Fibroblast of villous mesenchyme (primary cell): ENCODE results near the gene GLB1L2. TPM values are rescaled to one million over a fixed set of nuclear protein-coding genes. Genes with fewer than 3 reads are reported as not detected.
"Not testable (repeated sequence)": the region's sequence is repeated elsewhere in the genome, so short reads cannot be mapped to it uniquely, and the experiment has no call there.

Experiments used
- DNase-seq: peaks from one replicate; pipeline ENCODE4 v3.0.0-alpha.2; 2010; ENCODE audit warnings: low read depth
- H3K4me3 ChIP-seq: 2 replicates; pipeline ENCODE4 v1.5.1; 2011; ENCODE audit warnings: low read depth, mild to moderate bottlenecking, low read length
- CTCF ChIP-seq: IDR thresholded peaks from 2 replicates; pipeline ENCODE4 v1.5.1; 2012; ENCODE audit warnings: low read depth, mild to moderate bottlenecking, low read length; ENCODE audit not compliant: insufficient read depth
- total RNA-seq: library from RNA; depleted of rRNA; stranded (reverse); fragments of >200 nt; gene quantifications from 2 replicates; pipeline ENCODE4 v1.2.3, GENCODE V29; 2012

Gene GLB1L2
- total RNA-seq, 1 donor = not detected

GRCh38 chr11:134312223-134312622, 19.6 kb upstream of the GLB1L2 start:
- no peak for TF ChIP-seq CTCF
- no peak for DNase-seq
- no peak overlapping the region for H3K4me3 ChIP-seq

GRCh38 chr11:134312807-134313206, 19.0 kb upstream of the GLB1L2 start:
- TF ChIP-seq CTCF = no peak
- no peak for DNase-seq
- no peak overlapping the region for H3K4me3 ChIP-seq

- no peak overlapping the region for H3K4me3 ChIP-seq
- TF ChIP-seq CTCF = no peak
- no peak for DNase-seq
Measured at GRCh38 chr11:134313379-134313778, 18.4 kb upstream of the GLB1L2 start.

- DNase-seq = no peak
- no peak for TF ChIP-seq CTCF
Measured at GRCh38 chr11:134313821-134314607, 17.8 kb upstream of the GLB1L2 start.

GRCh38 chr11:134317103-134317502, 14.7 kb upstream of the GLB1L2 start:
- H3K4me3 ChIP-seq = no peak overlapping the region
- TF ChIP-seq CTCF = no peak
- DNase-seq = no peak

More at GRCh38 chr11:134313821-134314607, 17.8 kb upstream of the GLB1L2 start:
- no peak overlapping the region for H3K4me3 ChIP-seq

- not testable (repeated sequence) for DNase-seq, H3K4me3 ChIP-seq
Measured at GRCh38 chr11:134321373-134321772, 10.4 kb upstream of the GLB1L2 start.

GRCh38 chr11:134322553-134322952, 9.2 kb upstream of the GLB1L2 start:
- H3K4me3 ChIP-seq = no peak overlapping the region
- TF ChIP-seq CTCF = no peak
- DNase-seq = no peak
